NCI-H774 (cell line): Measurements from ENCODE around the gene FOXO3.
A peak's percentile ranks its signal among the peaks of the same experiment; 100 is the strongest.
"Not testable (repeated sequence)": the region's sequence is repeated elsewhere in the genome, so short reads cannot be mapped to it uniquely, and the experiment has no call there.

Experiments used
- DNase-seq: peaks from one replicate; lab custom pipeline; 2025; lab: John Stamatoyannopoulos, UW

Gene FOXO3

DNA sequence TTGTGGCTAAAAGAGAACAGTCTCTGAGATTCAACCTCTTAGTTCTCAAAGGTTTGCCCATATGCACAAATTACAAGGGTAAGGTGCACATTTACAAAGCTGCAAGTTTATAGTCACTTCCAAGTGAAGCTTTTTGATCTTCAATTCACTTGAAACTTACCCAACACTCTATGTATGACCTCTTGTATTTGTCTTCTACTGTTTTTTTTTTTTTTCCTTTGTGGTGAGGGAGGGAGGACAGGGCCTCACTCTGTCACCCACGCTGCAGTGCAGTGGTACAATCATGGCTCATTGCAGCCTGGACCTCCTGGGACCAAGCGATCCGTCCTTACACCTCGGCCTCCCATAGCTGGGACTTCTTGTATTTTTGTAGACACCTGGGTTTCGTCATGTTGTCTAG lies 4.5 kb upstream of the FOXO3 start:
- DNase-seq, result no peak

DNA sequence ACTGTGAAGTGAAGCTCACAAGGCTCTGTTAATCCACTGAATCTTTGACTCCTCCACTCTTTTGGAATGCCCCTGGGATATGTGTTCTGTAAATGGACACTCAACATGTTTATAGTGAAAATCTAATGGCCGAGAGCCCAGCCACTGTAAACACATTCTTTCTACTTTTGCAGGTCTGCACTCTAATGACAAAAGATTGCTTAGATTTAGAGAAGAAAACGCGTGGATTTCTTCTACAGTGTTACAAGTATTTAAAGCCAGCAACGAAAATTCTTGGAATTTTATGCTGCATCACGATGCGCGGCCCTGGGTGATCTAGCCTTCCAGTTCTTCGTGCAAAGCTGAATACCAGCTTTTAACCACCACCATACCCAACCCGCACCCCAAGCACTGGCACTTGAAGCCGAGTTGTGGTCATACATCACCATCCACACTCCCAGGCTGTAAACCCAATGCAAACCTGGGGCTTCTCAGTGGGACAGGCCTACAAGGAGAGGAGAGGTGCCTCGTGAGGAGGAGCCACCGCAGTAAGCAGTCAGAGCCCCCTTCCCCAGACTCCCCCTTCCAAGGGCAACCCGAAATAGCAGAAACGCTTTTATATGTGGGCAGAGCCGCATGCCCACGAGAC lies 3.7 kb upstream of the FOXO3 start:
- DNase-seq, result no peak

DNA sequence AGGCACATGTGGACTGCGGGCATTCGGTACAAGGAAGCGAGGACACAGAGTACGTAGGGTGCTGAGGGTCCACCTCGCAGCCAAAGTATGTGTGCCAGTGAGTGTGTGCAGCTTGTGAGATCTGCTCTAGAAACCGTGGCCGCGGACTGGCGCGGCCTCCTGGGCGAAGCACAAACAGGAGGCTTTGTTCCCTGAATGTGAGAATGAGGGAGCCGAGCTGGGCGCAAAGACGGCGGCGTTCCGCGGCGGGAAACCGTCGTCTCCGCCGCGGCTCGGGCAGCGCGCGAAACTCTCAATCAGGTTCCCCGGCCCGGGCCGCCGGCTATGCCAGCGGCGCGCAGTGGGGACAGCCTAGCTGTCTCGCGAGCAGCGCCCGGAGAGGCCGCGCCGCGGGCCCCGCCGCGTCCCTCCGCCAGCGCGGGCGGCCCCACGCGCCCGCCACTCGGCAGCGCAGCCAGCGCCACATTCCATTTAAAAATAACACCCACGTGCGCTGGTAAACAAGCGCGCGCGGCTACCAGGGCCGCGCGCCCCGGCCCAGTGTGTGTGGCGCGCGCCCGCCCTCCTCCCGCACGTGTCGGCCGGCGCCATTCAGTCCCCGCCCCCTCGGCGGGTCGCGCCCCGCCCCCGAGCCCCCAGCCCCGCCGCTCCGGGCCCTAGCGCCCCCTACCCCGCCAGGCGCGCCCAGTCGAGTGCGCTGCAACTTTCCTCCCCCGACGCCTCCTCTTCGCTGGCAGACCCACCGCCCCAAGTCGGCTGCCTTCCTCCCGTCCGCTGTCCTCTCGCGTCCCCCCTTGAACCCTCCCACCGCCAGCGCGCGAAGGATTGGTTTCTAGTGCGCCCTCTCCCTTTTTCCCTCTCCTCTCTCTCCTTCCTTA lies 3.0 kb upstream of the FOXO3 start:
- DNase-seq, result peak; percentile 93

DNA sequence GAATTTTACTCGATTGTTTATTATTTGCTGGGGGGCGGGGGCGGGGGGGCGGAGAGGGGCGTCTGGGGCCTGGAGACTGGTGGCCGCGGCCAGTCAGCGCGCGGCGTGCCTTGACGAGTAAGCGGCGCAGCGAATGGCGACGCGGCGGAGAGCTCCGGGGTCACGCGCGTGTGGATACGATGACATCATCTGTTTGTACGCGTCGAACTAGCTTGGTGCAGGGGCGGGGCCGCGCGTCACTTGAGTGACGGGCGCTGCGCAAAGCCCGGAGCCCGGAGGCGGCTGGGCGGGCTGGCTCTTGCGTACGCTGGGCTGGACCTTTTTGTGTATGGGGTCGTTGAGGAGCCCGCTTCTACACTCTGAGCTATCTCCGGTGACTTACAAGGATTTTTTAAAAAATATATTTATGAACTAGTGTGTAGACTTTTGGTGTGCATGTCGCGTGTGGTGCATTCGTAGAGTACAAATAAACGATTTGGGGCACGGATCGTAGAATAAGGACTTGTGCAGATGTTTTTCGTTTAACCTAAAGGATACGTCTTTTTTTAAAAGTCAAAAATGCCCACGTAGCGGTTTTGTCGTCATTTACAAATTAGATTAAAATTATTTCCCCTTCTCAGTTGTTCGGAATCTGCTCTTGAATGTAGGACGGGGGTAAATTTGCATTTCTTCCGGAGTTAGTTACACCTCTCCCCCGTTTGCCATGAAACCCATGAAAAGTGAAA lies 2.2 kb upstream of the FOXO3 start:
- DNase-seq, result peak; percentile 100

DNA sequence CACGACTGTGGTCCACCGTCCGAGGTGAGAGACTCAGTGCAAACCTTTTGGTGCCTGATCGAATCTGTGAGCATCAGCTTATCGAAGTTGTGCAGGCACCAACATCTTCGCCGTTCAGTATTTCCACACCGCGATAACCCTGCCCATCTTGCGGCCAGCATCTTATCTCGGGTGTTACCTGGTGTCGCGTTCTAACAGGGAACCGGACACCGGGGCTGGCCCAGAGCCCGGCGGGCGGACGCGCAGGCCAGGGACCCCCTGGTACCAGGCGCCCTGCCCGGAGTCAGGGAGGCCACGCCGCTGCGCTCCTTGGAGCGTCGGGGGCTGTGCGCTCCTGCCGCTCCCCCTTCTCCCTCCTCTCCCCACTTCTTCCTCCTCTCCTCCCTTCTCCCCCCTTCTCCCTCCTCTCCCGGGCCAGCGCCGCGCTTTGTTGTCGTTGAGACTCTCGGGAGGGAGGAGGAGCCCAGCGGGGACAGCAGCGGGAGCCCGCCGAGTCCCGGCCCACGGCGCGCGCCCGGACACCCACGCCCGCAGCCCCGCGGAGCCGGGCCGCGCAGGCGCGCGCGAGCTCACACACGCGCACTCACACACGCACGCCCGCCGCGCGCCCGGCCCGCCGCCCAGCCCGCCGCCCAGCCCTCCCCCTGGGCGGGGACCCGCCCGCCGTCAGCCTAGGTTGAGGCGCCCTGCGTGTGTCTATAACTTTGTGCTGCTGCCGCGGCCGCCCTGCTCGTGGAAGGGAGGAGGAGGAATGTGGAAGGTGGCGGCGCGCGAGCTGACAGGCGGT lies 1.4 kb upstream of the FOXO3 start:
- peak; percentile 93 for DNase-seq

DNA sequence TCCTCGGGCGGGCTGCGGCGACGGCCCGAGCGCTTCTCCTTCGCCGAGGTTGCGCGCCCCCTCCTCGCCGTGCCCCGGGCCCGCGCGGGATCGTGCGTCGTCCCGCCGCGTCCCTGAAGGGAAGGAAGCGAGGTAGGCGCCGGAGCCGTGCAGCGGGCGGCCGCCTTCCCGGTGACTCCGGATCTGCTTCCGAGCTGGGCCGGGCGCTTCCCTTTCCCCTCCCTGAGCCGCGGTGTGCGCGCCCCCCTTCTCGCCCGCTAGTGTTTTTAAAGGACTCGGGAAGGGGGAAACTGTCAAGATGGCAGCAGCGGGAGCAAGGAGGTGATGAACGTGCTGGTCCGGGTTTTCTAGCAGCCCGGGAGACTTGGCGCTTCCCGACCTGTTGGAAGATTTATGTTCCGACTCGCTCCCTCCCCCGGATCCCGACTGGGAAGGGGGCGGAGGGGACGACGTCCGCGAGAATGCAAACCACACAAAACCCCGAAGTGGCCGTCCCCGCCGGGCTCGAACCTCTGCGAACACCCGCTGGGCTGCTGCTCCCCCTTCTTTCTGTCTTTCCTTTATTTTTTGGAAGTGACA lies 744 bp upstream of the FOXO3 start:
- DNase-seq, result peak; percentile 85

DNA sequence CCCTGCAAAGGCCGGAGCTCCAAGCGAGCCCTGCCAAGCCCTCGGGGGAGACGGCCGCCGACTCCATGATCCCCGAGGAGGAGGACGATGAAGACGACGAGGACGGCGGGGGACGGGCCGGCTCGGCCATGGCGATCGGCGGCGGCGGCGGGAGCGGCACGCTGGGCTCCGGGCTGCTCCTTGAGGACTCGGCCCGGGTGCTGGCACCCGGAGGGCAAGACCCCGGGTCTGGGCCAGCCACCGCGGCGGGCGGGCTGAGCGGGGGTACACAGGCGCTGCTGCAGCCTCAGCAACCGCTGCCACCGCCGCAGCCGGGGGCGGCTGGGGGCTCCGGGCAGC lies 561 bp downstream of the FOXO3 start:
- DNase-seq, result not testable (repeated sequence)

DNA sequence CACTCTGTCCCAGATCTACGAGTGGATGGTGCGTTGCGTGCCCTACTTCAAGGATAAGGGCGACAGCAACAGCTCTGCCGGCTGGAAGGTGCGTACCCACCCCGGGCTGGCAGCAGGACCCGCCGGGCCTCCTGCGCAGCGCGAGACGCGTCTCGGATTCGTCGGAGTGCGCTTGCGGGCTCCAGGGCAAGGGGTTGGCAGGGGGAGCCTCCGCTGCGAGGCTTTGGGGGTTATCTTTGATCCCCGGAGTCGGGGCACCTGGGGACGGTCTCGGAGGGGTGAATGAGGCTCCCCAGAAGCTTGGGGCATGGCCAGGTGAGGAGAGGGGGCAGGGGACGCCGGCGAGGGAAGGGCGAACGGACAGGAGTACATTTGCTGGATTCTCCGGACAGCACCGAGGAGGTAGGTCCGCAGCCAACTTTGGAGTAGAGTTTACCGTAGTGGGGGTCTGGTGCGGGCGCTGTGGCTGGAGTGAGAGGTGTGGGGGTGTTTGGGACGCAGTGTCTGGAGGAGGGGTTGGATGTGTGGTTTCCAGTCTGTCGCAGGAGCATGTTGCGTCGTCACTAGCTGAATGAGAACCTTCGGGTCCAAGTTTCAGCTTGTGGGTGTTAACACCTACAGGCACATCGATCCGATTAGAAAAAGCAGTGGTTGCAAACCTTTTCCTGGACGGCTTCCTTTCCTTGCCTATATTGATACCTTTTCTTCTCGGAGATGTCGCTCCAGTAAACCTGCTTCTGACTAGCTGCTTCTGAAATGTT lies 1.2 kb downstream of the FOXO3 start:
- no peak for DNase-seq

DNA sequence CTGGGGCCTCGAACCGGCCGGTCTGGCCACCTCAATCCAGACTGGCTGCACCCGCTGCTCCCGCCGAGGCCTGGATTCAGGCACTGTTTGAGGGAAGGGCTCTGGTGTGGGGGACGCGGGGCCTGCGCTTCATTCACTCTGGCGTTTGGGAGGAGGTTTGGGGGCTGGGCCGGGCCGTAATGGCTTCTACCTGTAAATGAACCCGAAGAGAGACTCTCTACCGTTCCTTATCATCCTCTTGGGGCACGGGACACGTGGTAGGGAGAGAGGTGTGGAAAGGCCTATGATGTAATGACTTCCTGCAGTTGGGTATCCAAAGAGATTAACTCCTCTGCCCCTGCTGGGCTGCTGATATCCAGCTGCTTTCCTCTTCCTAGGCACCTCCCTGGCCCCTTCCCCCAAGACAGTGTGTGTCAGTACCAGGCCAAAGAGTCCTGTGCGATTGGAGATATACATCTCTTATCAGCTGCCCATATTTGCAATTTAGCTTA lies 1.8 kb downstream of the FOXO3 start:
- peak; percentile 21 for DNase-seq

DNA sequence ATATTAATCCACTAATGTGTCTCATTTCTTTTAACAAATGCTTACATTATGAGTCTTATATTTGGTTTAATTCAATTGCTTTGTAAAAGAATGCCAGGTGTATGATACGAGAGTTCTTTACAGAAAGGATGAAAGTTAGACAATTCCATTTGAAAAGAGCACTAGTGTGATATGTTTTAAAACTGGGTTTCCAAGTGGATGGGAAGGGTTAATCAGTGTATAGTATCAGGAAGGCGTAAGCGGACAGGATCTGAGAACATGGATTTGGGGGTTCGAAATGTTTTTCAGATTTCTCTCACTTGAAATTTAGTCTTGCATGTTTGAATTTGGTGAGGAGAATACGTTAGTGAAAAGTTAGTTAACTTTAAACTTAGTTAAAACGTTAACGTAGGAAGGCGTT lies 2.6 kb downstream of the FOXO3 start:
- DNase-seq, result no peak

DNA sequence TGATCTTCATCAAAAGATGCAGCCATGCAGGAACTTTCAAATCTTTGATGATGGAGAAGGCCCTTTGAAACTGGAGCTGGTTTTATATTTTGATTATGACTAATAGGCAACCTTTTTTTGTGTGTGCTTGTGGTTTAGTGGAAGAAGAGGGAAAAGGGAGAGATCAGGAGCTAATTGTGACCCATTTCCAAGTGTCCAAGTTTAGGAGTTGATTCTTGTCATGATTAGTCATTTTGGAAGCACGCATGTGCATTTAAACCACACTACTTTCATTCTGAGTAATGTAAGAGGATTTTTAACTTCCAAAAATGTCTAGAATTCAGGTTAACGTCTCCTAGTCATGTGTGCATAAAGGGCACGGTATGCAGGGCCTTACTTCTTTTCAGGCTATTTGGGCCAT lies 3.5 kb downstream of the FOXO3 start:
- DNase-seq, result no peak

DNA sequence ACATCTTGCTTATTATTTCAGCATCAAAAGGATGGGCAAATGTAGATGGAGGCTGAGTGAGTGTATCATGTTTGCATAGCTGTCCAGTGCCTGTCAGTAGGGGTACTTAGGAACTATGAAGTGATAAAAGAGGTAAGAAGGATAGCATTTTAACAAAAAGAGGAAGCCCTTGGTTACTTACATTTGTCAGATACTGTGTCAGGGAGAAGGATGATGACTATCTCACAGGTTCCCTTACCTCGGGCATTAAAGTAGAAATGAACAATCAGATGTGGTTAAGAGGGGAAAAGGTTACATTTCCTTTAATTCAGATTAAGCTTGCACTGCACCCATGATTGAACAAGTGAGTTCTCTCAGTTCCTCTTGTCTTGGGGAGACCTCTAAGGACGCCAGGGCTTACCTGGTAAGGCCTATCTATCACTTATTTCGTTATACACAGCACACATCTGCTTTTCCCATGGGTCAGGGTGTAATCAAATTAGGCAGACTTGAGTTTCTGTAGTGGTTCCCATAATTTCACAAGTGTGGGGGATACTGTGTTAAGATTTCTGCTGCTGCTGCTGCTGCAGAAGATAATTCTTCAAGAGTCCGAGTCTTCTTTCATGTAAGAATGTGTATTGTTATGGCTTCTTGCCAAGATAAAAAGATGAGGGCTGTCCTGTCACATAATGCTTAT lies 4.5 kb downstream of the FOXO3 start:
- DNase-seq, result no peak

DNA sequence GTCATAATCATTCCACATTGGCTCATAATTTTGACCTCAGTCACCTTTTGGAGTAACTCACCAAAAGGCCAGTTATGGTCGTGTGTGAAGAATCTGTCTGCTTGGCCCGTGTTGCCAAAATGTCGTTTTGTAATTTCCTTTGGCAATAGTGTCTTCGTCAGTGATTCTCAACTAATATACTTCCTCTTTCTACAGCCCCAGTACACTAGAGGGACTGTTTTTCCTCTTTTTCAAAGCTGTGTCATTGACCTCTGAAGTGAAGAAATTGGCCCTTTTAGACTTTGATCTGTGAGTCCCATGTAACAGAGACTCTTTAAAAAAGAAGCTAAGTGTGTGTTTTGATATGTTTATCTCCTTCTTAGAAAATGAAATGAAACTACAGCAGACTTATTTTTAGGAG lies 5.2 kb downstream of the FOXO3 start:
- DNase-seq, result no peak

DNA sequence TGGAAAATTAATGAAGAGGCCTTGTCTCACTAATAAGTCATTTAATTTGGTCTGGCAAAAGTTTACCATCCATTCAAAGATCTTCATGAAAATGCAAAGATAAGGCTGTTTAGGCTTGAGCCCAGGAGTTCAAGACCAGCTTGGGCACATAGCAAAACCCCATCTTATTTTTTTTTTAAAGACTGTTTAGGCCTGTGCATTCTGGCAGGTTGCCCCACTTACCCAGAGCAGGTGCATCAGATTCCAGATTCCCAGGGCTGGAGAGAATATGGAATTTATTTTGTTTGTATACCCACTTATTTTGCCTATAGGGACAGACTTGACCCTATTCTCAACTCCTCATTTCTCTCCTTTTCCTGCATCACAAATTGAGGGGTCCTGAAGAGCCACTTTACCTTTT lies 5.7 kb downstream of the FOXO3 start:
- DNase-seq, result no peak

DNA sequence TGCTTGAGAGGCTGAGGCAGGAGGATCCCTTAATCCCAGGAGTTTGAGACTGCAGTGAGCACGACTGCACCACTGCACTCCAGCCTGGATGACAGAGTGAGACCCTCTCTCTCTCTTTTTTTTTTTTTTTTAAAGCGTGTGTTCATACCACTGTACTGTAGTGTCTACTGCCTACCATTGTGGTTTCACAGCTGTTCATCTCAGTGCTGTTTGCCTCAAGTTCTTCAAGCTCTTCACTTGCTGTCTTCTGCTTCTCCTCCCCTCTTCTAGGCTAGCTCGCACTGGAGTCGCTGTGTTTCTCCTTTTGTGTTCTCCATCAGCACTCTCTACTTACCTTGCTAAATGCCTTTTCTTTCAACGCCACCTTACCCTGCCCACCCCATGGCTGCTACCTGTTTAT lies 7.4 kb downstream of the FOXO3 start:
- no peak for DNase-seq

DNA sequence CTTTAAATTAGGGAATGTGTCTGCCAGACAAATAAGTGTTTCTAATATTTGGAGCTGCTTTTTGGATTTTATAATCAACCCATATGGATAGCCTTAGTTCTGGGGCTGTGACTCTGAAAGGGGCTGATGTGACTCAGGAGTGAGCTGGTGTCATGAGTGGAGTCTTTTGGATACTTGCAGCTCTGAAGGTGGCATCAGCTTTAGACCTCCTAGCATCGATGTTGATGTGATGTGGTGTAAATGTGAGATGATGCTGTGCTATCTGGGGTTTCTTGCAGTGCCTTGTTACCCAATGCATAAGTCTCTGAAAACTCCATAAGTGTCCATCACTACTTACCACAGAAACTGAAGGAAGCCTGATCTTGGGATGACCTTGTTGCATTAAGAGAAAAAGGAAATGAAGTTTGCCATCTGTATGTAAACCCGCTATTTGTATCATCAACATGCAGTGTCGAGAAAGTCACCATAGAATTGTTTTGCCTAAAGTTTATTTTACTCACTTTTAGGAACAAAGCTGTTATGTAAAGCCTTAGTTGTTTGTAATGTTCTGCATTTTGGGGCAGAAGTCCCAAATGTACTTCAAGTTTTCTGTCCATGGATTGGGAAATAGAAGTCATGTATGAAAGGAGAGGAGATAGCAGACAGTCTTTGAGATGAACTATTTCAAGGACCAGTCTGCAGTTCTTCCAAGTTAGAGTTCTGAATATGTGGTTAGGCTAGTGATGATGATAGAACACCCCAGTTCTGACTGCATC lies 8.0 kb downstream of the FOXO3 start:
- DNase-seq, result no peak

DNA sequence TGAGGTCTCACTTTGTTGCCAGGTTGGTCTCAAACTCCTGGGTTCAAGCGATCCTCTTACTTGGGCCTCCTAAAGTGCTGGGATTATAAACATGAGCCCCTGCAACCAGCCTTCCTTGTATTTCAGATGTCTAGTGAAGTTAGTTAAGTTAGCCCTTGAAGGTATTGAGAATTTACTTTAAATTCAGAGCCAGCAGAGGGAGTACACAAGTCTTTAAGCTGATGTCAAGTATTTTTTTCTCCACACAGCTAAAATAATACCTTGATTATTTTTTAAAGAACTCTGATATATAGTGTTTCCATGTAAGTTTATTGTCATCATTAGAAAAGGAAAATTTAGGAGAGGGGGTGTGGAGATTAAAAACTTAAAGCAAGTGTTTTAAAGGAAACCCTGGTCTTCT lies 9.8 kb downstream of the FOXO3 start:
- no peak for DNase-seq

DNA sequence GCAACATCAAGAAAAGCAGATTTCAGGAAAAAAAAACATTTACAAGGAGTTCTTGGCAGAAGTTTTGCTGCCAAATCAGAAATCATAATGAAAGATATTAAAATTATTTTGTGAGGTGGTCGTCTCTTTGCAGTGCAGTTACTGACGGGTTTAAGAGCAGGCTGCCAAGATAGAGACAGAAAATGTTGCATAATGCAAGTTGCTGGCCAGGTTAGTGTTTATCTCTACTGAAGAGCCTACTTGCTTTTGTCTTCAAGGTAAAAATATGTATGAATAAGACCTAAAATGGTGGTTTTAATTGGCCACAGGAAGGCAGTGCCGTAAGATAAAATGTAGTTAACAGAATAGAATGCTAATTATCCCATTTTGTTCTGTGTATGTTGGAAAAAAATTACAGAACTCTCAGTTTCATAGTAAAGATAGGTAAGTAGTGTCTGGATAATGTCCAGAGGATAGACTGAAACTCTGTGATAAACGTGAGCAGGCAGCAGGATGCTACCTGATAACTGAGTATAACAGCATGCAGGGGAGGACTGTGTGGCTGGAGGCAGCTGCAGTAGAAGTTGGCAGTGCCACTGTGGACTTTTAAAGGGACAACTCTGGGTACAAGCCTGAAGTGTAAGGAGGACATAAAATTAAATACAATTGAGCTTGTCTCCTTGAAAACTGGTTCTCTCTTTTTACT lies 13.9 kb downstream of the FOXO3 start:
- no peak for DNase-seq

DNA sequence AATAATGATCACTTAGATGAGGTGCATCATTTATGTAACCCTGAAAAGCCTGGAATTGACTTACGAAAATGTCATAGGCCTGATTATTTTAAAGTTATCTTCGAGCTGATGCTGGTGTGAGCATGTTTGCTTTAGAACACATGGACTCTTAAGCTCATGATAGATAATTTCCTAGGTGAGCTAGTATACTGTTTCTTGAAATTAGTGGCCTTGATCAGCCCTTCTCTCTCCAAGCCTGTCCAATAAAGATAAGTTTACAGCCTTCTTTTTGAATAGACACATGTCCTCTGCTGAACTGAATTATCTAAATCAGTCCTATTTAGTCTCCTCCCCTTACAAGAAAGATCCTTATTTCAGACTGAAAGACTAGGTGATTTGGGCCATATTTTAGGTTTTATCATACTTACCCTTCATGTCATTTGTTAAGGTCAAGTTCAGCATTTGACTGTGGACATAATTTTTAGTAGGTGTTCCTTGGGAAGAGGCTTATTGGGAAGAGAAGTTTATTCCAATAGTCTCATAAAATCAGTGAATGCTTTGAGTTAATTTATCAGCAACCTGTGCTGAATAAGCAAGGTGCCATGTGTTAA lies 15.3 kb downstream of the FOXO3 start:
- no peak for DNase-seq
